ENCODE measurements around the gene ZNF70. TPM values are rescaled to one million over a fixed set of nuclear protein-coding genes. Genes with fewer than 3 reads are reported as not detected.

ZNF70 gene
- total and polyA plus RNA-seq, 2 of the 13 experiments (the other 11 are each of a cell fraction or from before 2014, with no cell fraction given): 0.62 to 3.6 TPM

DNA sequence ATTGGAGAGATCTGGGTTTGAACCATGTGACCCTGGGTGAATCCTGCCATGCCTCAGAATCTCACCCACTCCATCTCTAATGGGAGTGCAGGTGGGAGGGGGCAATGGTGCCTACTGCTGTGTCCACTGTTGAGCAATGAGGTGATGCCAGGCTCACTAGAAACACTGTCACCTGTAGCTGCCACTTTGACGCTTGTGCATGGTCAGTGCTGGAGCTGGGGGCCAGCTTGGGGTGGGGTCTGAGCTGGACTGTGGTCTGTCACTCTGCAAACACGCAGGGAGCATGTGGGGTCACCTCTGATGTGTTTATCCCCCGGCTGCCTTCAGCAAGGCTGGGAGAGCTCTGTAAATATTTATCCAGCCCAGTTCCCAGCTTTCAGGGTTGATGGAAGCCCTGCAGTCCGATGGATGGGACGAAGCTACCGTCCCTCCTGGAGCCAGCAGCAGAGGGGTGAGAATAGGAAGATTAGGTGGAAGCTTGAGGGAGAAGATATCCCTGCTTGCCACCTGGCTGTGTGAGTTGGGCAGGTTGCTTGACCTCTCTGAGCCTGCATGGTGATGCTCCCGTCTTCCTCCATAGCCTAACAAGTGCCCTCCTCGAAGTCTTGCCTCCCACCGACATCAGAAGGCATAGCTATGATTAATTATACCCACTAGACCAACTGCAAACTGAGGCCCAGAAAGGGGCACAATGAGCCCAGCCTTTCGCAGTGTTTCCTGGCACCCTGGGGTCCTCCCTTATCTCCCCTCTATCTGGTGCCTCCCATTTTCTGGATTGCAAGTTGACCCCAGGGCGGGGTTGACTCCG, 23.4 kb upstream of the ZNF70 start (continued):
- TF ChIP-seq, protein P1, sequence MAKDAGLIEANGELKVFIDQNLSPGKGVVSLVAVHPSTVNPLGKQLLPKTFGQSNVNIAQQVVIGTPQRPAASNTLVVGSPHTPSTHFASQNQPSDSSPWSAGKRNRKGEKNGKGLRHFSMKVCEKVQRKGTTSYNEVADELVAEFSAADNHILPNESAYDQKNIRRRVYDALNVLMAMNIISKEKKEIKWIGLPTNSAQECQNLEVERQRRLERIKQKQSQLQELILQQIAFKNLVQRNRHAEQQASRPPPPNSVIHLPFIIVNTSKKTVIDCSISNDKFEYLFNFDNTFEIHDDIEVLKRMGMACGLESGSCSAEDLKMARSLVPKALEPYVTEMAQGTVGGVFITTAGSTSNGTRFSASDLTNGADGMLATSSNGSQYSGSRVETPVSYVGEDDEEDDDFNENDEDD (CRISPR knock-in tag; IDR thresholded peaks at IDR 0.05; ENCODE audit: borderline replicate concordance): no peak; the same call in 1 of the 2 replicates
- TF ChIP-seq ZIK1 (CRISPR knock-in tag; IDR thresholded peaks at IDR 0.05; ENCODE audit: borderline replicate concordance, low read depth) (peak; percentile 72; the same call in 1 of the 2 replicates), CENPT (CRISPR knock-in tag; IDR thresholded peaks at IDR 0.05; ENCODE audit: low read depth) (no peak), ZMYM4 (CRISPR knock-in tag; IDR thresholded peaks at IDR 0.05) (peak; percentile 70), SP4 (CRISPR knock-in tag; IDR thresholded peaks at IDR 0.05) (0 out of 2 replicates have a peak, but pooled peaks have one; percentile 24), NCOA1 (CRISPR knock-in tag; IDR thresholded peaks at IDR 0.05) (peak; percentile 80; the same call in 1 of the 2 replicates), ZNF333 (CRISPR knock-in tag; IDR thresholded peaks at IDR 0.05; ENCODE audit: borderline replicate concordance) (no peak), THAP11 (CRISPR knock-in tag; IDR thresholded peaks at IDR 0.05) (peak; percentile 71), ZNF367 (CRISPR knock-in tag; IDR thresholded peaks at IDR 0.05; ENCODE audit: borderline replicate concordance) (no peak), CC2D1A (CRISPR knock-in tag; IDR thresholded peaks at IDR 0.05) (no peak), TOE1 (CRISPR knock-in tag; IDR thresholded peaks at IDR 0.05) (0 out of 2 replicates have a peak, but pooled peaks have one; percentile 61), ZNF891 (CRISPR knock-in tag; IDR thresholded peaks at IDR 0.05) (0 out of 2 replicates have a peak, but pooled peaks have one; percentile 13), EED (CRISPR knock-in tag; IDR thresholded peaks at IDR 0.05) (no peak), STAG1 (CRISPR knock-in tag; IDR thresholded peaks at IDR 0.05) (no peak; the same call in 1 of the 2 replicates), CEBPB (IDR thresholded peaks at IDR 0.05; ENCODE audit: borderline replicate concordance, low read depth, low read length) (peak; percentile 78), ZNF724P (CRISPR knock-in tag; IDR thresholded peaks at IDR 0.05; ENCODE audit: borderline replicate concordance) (peak; percentile 80), MED8 (CRISPR knock-in tag; IDR thresholded peaks at IDR 0.05; ENCODE audit: insufficient replicate concordance) (peak; percentile 22), TCF7 (IDR thresholded peaks at IDR 0.05; ENCODE audit: low read depth) (peak; percentile 72)
- TF ChIP-seq, protein P2, sequence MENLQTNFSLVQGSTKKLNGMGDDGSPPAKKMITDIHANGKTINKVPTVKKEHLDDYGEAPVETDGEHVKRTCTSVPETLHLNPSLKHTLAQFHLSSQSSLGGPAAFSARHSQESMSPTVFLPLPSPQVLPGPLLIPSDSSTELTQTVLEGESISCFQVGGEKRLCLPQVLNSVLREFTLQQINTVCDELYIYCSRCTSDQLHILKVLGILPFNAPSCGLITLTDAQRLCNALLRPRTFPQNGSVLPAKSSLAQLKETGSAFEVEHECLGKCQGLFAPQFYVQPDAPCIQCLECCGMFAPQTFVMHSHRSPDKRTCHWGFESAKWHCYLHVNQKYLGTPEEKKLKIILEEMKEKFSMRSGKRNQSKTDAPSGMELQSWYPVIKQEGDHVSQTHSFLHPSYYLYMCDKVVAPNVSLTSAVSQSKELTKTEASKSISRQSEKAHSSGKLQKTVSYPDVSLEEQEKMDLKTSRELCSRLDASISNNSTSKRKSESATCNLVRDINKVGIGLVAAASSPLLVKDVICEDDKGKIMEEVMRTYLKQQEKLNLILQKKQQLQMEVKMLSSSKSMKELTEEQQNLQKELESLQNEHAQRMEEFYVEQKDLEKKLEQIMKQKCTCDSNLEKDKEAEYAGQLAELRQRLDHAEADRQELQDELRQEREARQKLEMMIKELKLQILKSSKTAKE (CRISPR knock-in tag; IDR thresholded peaks at IDR 0.05; ENCODE audit: borderline replicate concordance): peak; percentile 92
- TF ChIP-seq, protein P3, sequence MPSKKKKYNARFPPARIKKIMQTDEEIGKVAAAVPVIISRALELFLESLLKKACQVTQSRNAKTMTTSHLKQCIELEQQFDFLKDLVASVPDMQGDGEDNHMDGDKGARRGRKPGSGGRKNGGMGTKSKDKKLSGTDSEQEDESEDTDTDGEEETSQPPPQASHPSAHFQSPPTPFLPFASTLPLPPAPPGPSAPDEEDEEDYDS (CRISPR knock-in tag; IDR thresholded peaks at IDR 0.05): peak; percentile 59; the same call in 1 of the 2 replicates
- TF ChIP-seq, protein P4, sequence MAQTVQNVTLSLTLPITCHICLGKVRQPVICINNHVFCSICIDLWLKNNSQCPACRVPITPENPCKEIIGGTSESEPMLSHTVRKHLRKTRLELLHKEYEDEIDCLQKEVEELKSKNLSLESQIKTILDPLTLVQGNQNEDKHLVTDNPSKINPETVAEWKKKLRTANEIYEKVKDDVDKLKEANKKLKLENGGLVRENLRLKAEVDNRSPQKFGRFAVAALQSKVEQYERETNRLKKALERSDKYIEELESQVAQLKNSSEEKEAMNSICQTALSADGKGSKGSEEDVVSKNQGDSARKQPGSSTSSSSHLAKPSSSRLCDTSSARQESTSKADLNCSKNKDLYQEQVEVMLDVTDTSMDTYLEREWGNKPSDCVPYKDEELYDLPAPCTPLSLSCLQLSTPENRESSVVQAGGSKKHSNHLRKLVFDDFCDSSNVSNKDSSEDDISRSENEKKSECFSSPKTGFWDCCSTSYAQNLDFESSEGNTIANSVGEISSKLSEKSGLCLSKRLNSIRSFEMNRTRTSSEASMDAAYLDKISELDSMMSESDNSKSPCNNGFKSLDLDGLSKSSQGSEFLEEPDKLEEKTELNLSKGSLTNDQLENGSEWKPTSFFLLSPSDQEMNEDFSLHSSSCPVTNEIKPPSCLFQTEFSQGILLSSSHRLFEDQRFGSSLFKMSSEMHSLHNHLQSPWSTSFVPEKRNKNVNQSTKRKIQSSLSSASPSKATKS (CRISPR knock-in tag; IDR thresholded peaks at IDR 0.05): peak; percentile 47; the same call in 1 of the 2 replicates
- TF ChIP-seq, protein P5, sequence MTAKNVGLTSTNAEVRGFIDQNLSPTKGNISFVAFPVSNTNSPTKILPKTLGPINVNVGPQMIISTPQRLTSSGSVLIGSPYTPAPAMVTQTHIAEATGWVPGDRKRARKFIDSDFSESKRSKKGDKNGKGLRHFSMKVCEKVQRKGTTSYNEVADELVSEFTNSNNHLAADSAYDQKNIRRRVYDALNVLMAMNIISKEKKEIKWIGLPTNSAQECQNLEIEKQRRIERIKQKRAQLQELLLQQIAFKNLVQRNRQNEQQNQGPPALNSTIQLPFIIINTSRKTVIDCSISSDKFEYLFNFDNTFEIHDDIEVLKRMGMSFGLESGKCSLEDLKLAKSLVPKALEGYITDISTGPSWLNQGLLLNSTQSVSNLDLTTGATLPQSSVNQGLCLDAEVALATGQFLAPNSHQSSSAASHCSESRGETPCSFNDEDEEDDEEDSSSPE (CRISPR knock-in tag; IDR thresholded peaks at IDR 0.05): no peak; the same call in 1 of the 2 replicates
